ENCODE results near the gene SEC14L5.

DNA sequence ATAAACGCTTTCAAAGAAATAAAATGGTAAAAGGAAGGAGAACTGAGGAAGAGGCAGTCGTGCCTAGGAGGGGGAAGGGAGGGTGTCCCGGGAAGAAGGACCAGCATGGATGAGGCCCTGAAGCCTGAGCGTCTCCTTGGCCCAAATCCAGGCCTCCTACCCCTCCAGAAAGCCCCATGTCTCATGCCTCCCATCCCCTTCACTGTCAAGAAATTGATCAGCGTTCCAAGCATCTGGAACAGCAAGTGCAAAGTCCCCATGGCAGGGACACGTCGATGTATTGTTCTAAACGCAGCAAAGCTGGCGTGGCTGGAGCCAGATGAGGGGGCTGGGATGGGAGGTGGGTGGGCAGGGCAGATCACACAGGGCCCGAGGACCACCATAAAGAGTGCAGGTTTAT, 22.6 kb downstream of the SEC14L5 start:
- TF ChIP-seq, protein P1, sequence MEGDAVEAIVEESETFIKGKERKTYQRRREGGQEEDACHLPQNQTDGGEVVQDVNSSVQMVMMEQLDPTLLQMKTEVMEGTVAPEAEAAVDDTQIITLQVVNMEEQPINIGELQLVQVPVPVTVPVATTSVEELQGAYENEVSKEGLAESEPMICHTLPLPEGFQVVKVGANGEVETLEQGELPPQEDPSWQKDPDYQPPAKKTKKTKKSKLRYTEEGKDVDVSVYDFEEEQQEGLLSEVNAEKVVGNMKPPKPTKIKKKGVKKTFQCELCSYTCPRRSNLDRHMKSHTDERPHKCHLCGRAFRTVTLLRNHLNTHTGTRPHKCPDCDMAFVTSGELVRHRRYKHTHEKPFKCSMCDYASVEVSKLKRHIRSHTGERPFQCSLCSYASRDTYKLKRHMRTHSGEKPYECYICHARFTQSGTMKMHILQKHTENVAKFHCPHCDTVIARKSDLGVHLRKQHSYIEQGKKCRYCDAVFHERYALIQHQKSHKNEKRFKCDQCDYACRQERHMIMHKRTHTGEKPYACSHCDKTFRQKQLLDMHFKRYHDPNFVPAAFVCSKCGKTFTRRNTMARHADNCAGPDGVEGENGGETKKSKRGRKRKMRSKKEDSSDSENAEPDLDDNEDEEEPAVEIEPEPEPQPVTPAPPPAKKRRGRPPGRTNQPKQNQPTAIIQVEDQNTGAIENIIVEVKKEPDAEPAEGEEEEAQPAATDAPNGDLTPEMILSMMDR (conservative IDR thresholded peaks at IDR 0.05) = no peak
- TF ChIP-seq EZH2 (IDR thresholded peaks at IDR 0.05; ENCODE audit: low read depth) = no peak
